Activated CD8-positive, alpha-beta memory T cell treated with anti-CD3 and anti-CD28 coated beads, Interleukin-2, amount 10 ng/mL, durations not matched to agents 7 days and 5 days (primary cell): ENCODE results near the gene SBF2. TPM values are rescaled to one million over a fixed set of nuclear protein-coding genes. Genes with fewer than 3 reads are reported as not detected.
A peak's percentile ranks its signal among the peaks of the same experiment; 100 is the strongest.
"Not testable (repeated sequence)": the region's sequence is repeated elsewhere in the genome, so short reads cannot be mapped to it uniquely, and the experiment has no call there.

Experiments used
- ATAC-seq: fragments of 150-1000 bp; cut with Tn5 transposase; one replicate; pipeline ENCODE4 v1.10.0; 2021; ENCODE audit warnings: moderate library complexity
- CTCF ChIA-PET: fragments of 350-600 bp; sonication (Branson Sonifier 250); formaldehyde crosslinking; loops from one replicate; lab custom pipeline; 2021; ENCODE audit warnings: antibody characterized with exemption; lab: Charles Lee
- DNase-seq: peaks from one replicate; pipeline ENCODE4 v3.0.0-alpha.2; 2020
- H3K27ac Mint-ChIP-seq: one replicate; pipeline ENCODE4 v1.8.0; 2021; ENCODE audit warnings: mild to moderate bottlenecking, mixed read lengths
- H3K27me3 Mint-ChIP-seq: one replicate; pipeline ENCODE4 v1.8.0; 2021; ENCODE audit warnings: mixed read lengths
- H3K36me3 Mint-ChIP-seq: one replicate; pipeline ENCODE4 v1.8.0; 2021; ENCODE audit warnings: mild to moderate bottlenecking, mixed read lengths
- H3K4me1 Mint-ChIP-seq: one replicate; pipeline ENCODE4 v1.8.0; 2021; ENCODE audit warnings: mixed read lengths
- H3K4me3 Mint-ChIP-seq: one replicate; pipeline ENCODE4 v1.8.0; 2021; ENCODE audit warnings: mild to moderate bottlenecking, moderate library complexity, mixed read lengths
- H3K9me3 Mint-ChIP-seq: one replicate; pipeline ENCODE4 v1.8.0; 2022; ENCODE audit warnings: low read depth, mixed read lengths
- total RNA-seq, 2 experiments: library from RNA; stranded (reverse); gene quantifications; one replicate each; pipeline ENCODE4 v1.2.3, GENCODE V29; 2021

The SBF2 gene
- total RNA-seq, 2 experiments from 2014 or later, result 4.6 to 8.3 TPM

- DNase-seq (no peak), ATAC-seq (no peak)
- H3K4me3 Mint-ChIP-seq, result no peak overlapping the region
- H3K9me3 Mint-ChIP-seq, result no peaks in the 10 kb centered on the region
- H3K27ac Mint-ChIP-seq, result no peak overlapping the region
- no peaks in the 10 kb centered on the region for H3K36me3 Mint-ChIP-seq
- no peaks in the 10 kb centered on the region for H3K27me3 Mint-ChIP-seq
- CTCF ChIA-PET, result interaction anchor here (6.0 kb wide), 1 partner anchor 217 kb away, joined by 57 read pairs; no protein-coding TSS in a partner anchor
- peaks cover 42% of the 10 kb centered on the region for H3K4me1 Mint-ChIP-seq
These were observed 541.9 kb downstream of the SBF2 start for GRCh38 chr11:9752091-9752490.

- H3K27ac Mint-ChIP-seq, result no peak overlapping the region
- H3K4me1 Mint-ChIP-seq, result peaks cover 37% of the 10 kb centered on the region
- no peaks in the 10 kb centered on the region for H3K36me3 Mint-ChIP-seq
- H3K9me3 Mint-ChIP-seq, result no peaks in the 10 kb centered on the region
- CTCF ChIA-PET, result interaction anchor here (1.8 to 6.0 kb wide), 6 partner anchors 9 to 223 kb away, joined by 5 to 57 read pairs (median 25); no protein-coding TSS in a partner anchor
- H3K4me3 Mint-ChIP-seq, result no peak overlapping the region
- DNase-seq, result no peak
- no peaks in the 10 kb centered on the region for H3K27me3 Mint-ChIP-seq
- ATAC-seq, result no peak
These were observed 543.5 kb downstream of the SBF2 start for GRCh38 chr11:9750551-9750950.

- ATAC-seq (peak; percentile 95), DNase-seq (peak; percentile 87)
- Mint-ChIP-seq H3K36me3 (peaks cover 2% of the 10 kb centered on the region), H3K27ac (no peak overlapping the region), H3K4me1 (peaks cover 33% of the 10 kb centered on the region), H3K27me3 (no peaks in the 10 kb centered on the region), H3K4me3 (no peak overlapping the region), H3K9me3 (no peaks in the 10 kb centered on the region)
- CTCF ChIA-PET, result interaction anchor here (0.6 to 6.0 kb wide), 34 partner anchors 10 to 572 kb away, joined by 3 to 57 read pairs (median 4); partner anchors contain the start of gene WEE1
These were observed 545.6 kb downstream of the SBF2 start for GRCh38 chr11:9748361-9748970.

GRCh38 chr11:9747828-9748227 is 546.2 kb downstream of the SBF2 start:
- CTCF ChIA-PET, result interaction anchor here (0.6 to 6.0 kb wide), 25 partner anchors 9 to 572 kb away, joined by 3 to 57 read pairs (median 5); partner anchors contain the start of gene WEE1
- ATAC-seq, result no peak
- peaks cover 28% of the 10 kb centered on the region for H3K4me1 Mint-ChIP-seq
- peaks cover 2% of the 10 kb centered on the region for H3K36me3 Mint-ChIP-seq
- no peak overlapping the region for H3K27ac Mint-ChIP-seq
- no peaks in the 10 kb centered on the region for H3K27me3 Mint-ChIP-seq
- no peak for DNase-seq
- no peak overlapping the region for H3K4me3 Mint-ChIP-seq
- no peaks in the 10 kb centered on the region for H3K9me3 Mint-ChIP-seq

GRCh38 chr11:9747229-9747628 is 546.8 kb downstream of the SBF2 start:
- CTCF ChIA-PET, result interaction anchor here (1.2 to 6.0 kb wide), 10 partner anchors 12 to 573 kb away, joined by 3 to 57 read pairs (median 9); no protein-coding TSS in a partner anchor
- Mint-ChIP-seq H3K9me3 (no peaks in the 10 kb centered on the region), H3K27ac (no peak overlapping the region), H3K4me3 (no peak overlapping the region), H3K4me1 (peaks cover 27% of the 10 kb centered on the region), H3K27me3 (no peaks in the 10 kb centered on the region), H3K36me3 (peaks cover 4% of the 10 kb centered on the region)
- ATAC-seq, result no peak
- no peak for DNase-seq

GRCh38 chr11:9745411-9746211 is 548.4 kb downstream of the SBF2 start:
- peaks cover 8% of the 10 kb centered on the region for H3K36me3 Mint-ChIP-seq

GRCh38 chr11:9743512-9743911 is 550.5 kb downstream of the SBF2 start:
- CTCF ChIA-PET, result interaction anchor here (0.7 kb wide), 1 partner anchor 1428 kb away, joined by 3 read pairs; no protein-coding TSS in a partner anchor
- not testable (repeated sequence) for H3K4me3 Mint-ChIP-seq

More at GRCh38 chr11:9745411-9746211, 548.4 kb downstream of the SBF2 start:
- ATAC-seq (no peak), DNase-seq (no peak)
- Mint-ChIP-seq H3K4me3 (no peak overlapping the region), H3K27ac (no peak overlapping the region), H3K27me3 (no peaks in the 10 kb centered on the region), H3K4me1 (peaks cover 22% of the 10 kb centered on the region), H3K9me3 (no peaks in the 10 kb centered on the region)
- CTCF ChIA-PET, result interaction anchor here (0.8 to 5.5 kb wide), 4 partner anchors 12 to 210 kb away, joined by 3 to 51 read pairs (median 3); no protein-coding TSS in a partner anchor

GRCh38 chr11:9741260-9741659 is 552.8 kb downstream of the SBF2 start:
- CTCF ChIA-PET, result no interaction called here
- H3K9me3 Mint-ChIP-seq, result peaks cover 5% of the 10 kb centered on the region
- no peak overlapping the region for H3K27ac Mint-ChIP-seq
- peaks cover 16% of the 10 kb centered on the region for H3K4me1 Mint-ChIP-seq
- ATAC-seq (no peak), DNase-seq (no peak)
- no peak overlapping the region for H3K4me3 Mint-ChIP-seq
- H3K36me3 Mint-ChIP-seq, result peaks cover 26% of the 10 kb centered on the region
- H3K27me3 Mint-ChIP-seq, result no peaks in the 10 kb centered on the region

More at GRCh38 chr11:9743512-9743911, 550.5 kb downstream of the SBF2 start:
- ATAC-seq, H3K27ac Mint-ChIP-seq, H3K27me3 Mint-ChIP-seq, H3K9me3 Mint-ChIP-seq, DNase-seq: not testable (repeated sequence)
- Mint-ChIP-seq H3K36me3 (peaks cover 16% of the 10 kb centered on the region), H3K4me1 (peaks cover 24% of the 10 kb centered on the region)

GRCh38 chr11:9740202-9740883 is 553.7 kb downstream of the SBF2 start:
- Mint-ChIP-seq H3K9me3 (peaks cover 5% of the 10 kb centered on the region), H3K27ac (no peak overlapping the region), H3K27me3 (no peaks in the 10 kb centered on the region), H3K36me3 (peaks cover 34% of the 10 kb centered on the region), H3K4me3 (no peak overlapping the region), H3K4me1 (peaks cover 10% of the 10 kb centered on the region)
- no peak for DNase-seq
- ATAC-seq, result no peak
- CTCF ChIA-PET, result interaction anchor here (1.0 to 1.5 kb wide), 3 partner anchors 16 to 18 kb away, joined by 3 to 4 read pairs (median 3); no protein-coding TSS in a partner anchor

GRCh38 chr11:9739123-9739900 is 554.7 kb downstream of the SBF2 start:
- H3K36me3 Mint-ChIP-seq, result peaks cover 36% of the 10 kb centered on the region
- CTCF ChIA-PET, result interaction anchor here (1.0 to 2.6 kb wide), 6 partner anchors 9 to 204 kb away, joined by 3 to 7 read pairs (median 4); no protein-coding TSS in a partner anchor
- no peaks in the 10 kb centered on the region for H3K27me3 Mint-ChIP-seq
- no peak for DNase-seq
- H3K27ac Mint-ChIP-seq, result no peak overlapping the region
- no peak for ATAC-seq
- H3K4me3 Mint-ChIP-seq, result no peak overlapping the region
- peaks cover 6% of the 10 kb centered on the region for H3K4me1 Mint-ChIP-seq
- peaks cover 5% of the 10 kb centered on the region for H3K9me3 Mint-ChIP-seq

- Mint-ChIP-seq H3K27ac (no peak overlapping the region), H3K27me3 (no peaks in the 10 kb centered on the region), H3K4me3 (no peak overlapping the region), H3K36me3 (peaks cover 36% of the 10 kb centered on the region), H3K9me3 (peaks cover 5% of the 10 kb centered on the region), H3K4me1 (peaks cover 6% of the 10 kb centered on the region)
- no peak for ATAC-seq
- no peak for DNase-seq
- CTCF ChIA-PET, result interaction anchor here (1.0 to 2.6 kb wide), 5 partner anchors 9 to 204 kb away, joined by 3 to 7 read pairs (median 4); no protein-coding TSS in a partner anchor
These were observed 555.3 kb downstream of the SBF2 start for GRCh38 chr11:9738707-9739106.

GRCh38 chr11:9738116-9738515 is 555.9 kb downstream of the SBF2 start:
- H3K27me3 Mint-ChIP-seq, result no peaks in the 10 kb centered on the region
- ATAC-seq (no peak), DNase-seq (no peak)
- H3K27ac Mint-ChIP-seq, result no peak overlapping the region
- CTCF ChIA-PET, result interaction anchor here (1.0 to 2.6 kb wide), 5 partner anchors 9 to 203 kb away, joined by 3 to 9 read pairs (median 7); no protein-coding TSS in a partner anchor
- H3K4me1 Mint-ChIP-seq, result peaks cover 6% of the 10 kb centered on the region
- H3K36me3 Mint-ChIP-seq, result peaks cover 36% of the 10 kb centered on the region
- no peak overlapping the region for H3K4me3 Mint-ChIP-seq
- H3K9me3 Mint-ChIP-seq, result peaks cover 5% of the 10 kb centered on the region
